A549 (cell line): Measurements from ENCODE around the gene CRYBA4.

Experiments
- EHMT2 ChIP-seq: fragments of 200-600 bp; sonication (generic); IDR thresholded peaks from 2 replicates; pipeline ENCODE4 v1.6.1; 2016; ENCODE audit warnings: antibody characterized with exemption, low read depth, mild to moderate bottlenecking, moderate library complexity
- GATA3 ChIP-seq: IDR thresholded peaks from 2 replicates; pipeline ENCODE4 v1.6.1; 2012; ENCODE audit warnings: borderline replicate concordance
- POLR2A ChIP-seq: IDR thresholded peaks from 2 replicates; pipeline ENCODE4 v1.6.1; 2012; ENCODE audit warnings: mild to moderate bottlenecking, low read length
- RCOR1 ChIP-seq: fragments of 150-350 bp; IDR thresholded peaks from 2 replicates; pipeline ENCODE4 v1.6.1; 2014; ENCODE audit warnings: antibody characterized with exemption, low read length, low read depth
- TF ChIP-seq, protein P1 (sequence below): fragments of >200 bp; sonication (Bioruptor Twin); formaldehyde crosslinking; IDR thresholded peaks from 3 replicates; pipeline ENCODE4 v1.5.1; 2016

DNA sequence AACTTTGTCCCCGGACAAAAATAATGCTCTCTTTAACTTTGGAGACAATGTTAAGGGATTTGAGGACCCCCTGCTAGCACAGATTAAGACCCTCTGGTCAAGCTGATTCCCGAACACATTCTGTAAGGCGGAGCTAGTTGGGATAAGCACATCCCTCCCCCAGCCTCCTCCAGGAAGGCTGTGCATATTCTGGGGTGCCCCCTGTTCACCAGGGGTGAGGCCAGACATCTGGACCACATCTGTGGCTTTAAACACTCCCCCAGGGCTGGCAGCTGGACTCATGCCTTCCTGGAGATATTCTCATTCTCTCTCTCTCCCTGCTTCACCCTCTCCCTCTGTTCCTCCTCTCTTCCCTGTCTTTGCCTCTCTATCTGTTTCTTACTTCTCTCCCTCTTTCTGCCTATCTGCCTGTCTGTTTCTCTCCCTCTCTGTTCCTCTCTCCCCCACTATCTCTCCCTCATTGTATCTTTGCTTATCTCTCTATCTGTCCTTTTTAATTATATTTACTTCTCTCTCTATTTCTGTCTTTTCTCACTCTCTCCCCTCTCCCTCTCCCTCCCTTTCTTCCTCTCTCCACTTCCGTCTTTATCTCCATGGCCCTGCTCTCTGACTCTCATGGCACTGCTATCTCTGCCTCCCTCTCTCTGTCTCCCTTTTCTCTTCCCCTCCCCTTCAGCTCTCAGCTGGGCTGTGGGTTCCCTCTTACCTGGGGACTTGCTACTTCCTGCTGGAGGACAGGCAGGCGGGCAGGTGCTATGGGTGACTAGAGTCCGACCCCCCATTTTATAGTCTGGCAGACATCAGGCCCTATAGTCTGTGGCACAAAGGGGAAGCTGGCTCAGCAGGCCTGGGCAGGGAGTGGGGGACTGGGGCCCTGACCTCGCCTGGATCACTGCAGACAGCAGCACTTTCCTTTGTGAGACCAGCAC lies 4.2 kb upstream of the CRYBA4 start, which contains the start of gene CRYBB1:
- TF ChIP-seq, protein P1, sequence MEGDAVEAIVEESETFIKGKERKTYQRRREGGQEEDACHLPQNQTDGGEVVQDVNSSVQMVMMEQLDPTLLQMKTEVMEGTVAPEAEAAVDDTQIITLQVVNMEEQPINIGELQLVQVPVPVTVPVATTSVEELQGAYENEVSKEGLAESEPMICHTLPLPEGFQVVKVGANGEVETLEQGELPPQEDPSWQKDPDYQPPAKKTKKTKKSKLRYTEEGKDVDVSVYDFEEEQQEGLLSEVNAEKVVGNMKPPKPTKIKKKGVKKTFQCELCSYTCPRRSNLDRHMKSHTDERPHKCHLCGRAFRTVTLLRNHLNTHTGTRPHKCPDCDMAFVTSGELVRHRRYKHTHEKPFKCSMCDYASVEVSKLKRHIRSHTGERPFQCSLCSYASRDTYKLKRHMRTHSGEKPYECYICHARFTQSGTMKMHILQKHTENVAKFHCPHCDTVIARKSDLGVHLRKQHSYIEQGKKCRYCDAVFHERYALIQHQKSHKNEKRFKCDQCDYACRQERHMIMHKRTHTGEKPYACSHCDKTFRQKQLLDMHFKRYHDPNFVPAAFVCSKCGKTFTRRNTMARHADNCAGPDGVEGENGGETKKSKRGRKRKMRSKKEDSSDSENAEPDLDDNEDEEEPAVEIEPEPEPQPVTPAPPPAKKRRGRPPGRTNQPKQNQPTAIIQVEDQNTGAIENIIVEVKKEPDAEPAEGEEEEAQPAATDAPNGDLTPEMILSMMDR: no peak
- TF ChIP-seq RCOR1: no peak
- TF ChIP-seq GATA3: no peak
- no peak for TF ChIP-seq EHMT2
- no peak for TF ChIP-seq POLR2A
